ENCODE results near the gene FATE1. TPM values are rescaled to one million over a fixed set of nuclear protein-coding genes. Genes with fewer than 3 reads are reported as not detected.

The FATE1 gene
- total RNA-seq, 4 donors from 2014 or later: not detected

DNA sequence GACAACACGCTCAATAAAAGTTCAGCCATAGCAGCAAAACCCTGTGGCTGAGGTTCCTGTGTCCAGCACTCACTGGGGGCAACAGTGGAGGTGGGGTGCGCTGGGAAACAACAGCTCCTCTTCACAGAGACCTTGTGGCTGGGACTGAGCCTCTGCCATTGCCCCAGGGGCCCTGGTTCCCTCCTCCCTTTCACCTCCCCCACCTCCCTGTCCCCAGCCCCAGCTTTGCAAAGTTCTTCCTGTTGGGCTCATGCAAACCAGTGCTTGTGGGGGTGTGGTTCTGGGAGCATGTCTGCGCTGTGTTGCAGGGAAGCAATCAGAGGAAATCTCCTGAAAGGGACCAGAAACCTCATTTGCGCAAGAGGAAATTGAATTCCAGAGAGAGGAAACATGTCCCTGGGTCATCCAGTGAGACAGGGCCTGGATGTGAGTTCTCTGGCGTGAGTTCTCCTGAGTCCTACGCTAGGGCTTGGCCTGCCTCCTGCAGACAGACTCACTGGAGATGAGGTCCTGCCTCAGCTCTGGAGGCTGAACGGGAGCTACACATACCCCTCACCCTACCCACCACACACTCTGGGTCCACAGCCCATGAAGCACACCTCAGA lies 7.4 kb downstream of the FATE1 start:
- intact Hi-C loops (cut with DNase I; ENCODE audit: low total_unique reads) (no loop called here), in situ Hi-C loops (cut with MboI; ENCODE audit: low sequenced_read_pairs in 4 of 4) (no loop called here)
- TF ChIP-seq POLR2A (IDR thresholded peaks at IDR 0.05) (no peak), CTCF (IDR thresholded peaks at IDR 0.05 in 4 of 5, conservative IDR thresholded peaks at IDR 0.05 in 1 of 5) (no peak)
- no peaks in the 10 kb centered on the region for H3K27me3 ChIP-seq
- DNase-seq: no peak
- ATAC-seq: no peak
- H3K9me3 ChIP-seq: no peaks in the 10 kb centered on the region
- no peak overlapping the region for H3K4me3 ChIP-seq
- H3K4me1 ChIP-seq: no peaks in the 10 kb centered on the region
- H3K36me3 ChIP-seq: no peaks in the 10 kb centered on the region
- no peak overlapping the region for H3K27ac ChIP-seq

- ATAC-seq (no peak), DNase-seq (no peak)
- H3K27me3 ChIP-seq: no peaks in the 10 kb centered on the region
- no peak for TF ChIP-seq POLR2A (IDR thresholded peaks at IDR 0.05)
- no peak for TF ChIP-seq CTCF (IDR thresholded peaks at IDR 0.05 in 4 of 5, conservative IDR thresholded peaks at IDR 0.05 in 1 of 5)
- H3K36me3 ChIP-seq: no peaks in the 10 kb centered on the region
- no peak overlapping the region for H3K27ac ChIP-seq
- intact Hi-C loops (cut with DNase I; ENCODE audit: low total_unique reads): no loop called here
- H3K4me1 ChIP-seq: no peaks in the 10 kb centered on the region
- in situ Hi-C loops (cut with MboI; ENCODE audit: low sequenced_read_pairs in 4 of 4): no loop called here
- H3K9me3 ChIP-seq: no peaks in the 10 kb centered on the region
- no peak overlapping the region for H3K4me3 ChIP-seq
Observed at GRCh38 chrX:151724563-151725337, 8.9 kb downstream of the FATE1 start.

GRCh38 chrX:151725338-151725614 lies 9.4 kb downstream of the FATE1 start:
- intact Hi-C loops (cut with DNase I; ENCODE audit: low total_unique reads): no loop called here
- TF ChIP-seq POLR2A (IDR thresholded peaks at IDR 0.05): no peak
- TF ChIP-seq CTCF (IDR thresholded peaks at IDR 0.05 in 4 of 5, conservative IDR thresholded peaks at IDR 0.05 in 1 of 5): no peak
- H3K4me3 ChIP-seq: no peak overlapping the region
- no peaks in the 10 kb centered on the region for H3K4me1 ChIP-seq
- ATAC-seq: no peak
- DNase-seq: no peak
- in situ Hi-C loops (cut with MboI; ENCODE audit: low sequenced_read_pairs in 4 of 4): no loop called here
- H3K27ac ChIP-seq: no peak overlapping the region
- H3K36me3 ChIP-seq: no peaks in the 10 kb centered on the region
- H3K9me3 ChIP-seq: no peaks in the 10 kb centered on the region
- no peaks in the 10 kb centered on the region for H3K27me3 ChIP-seq

DNA sequence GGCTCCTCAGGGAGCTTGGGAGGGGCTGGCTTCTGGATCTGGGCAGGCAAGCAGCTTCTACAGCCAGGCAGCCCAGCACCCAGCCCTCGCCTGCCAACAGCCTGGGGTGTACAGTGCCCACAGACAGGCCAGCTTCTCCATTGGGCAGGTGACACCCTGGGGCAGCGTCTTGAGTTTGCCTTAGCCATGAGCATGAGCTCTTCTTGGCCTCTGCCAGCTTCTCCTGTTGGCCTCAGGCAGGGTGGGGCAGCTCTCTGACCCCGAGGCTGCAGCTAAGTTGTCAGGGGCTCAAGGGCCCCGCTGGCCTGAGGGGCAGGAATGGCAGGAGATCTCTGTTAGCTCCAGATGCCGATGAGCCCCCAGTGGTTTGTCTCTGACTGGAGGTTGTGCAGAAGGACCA lies 10.9 kb downstream of the FATE1 start:
- Histone ChIP-seq H3K27ac (no peak overlapping the region), H3K4me3 (no peak overlapping the region), H3K36me3 (no peaks in the 10 kb centered on the region), H3K9me3 (no peaks in the 10 kb centered on the region), H3K27me3 (no peaks in the 10 kb centered on the region), H3K4me1 (no peaks in the 10 kb centered on the region)
- no peak for TF ChIP-seq POLR2A (IDR thresholded peaks at IDR 0.05)
- no peak for TF ChIP-seq CTCF (IDR thresholded peaks at IDR 0.05 in 4 of 5, conservative IDR thresholded peaks at IDR 0.05 in 1 of 5)
- in situ Hi-C loops (cut with MboI; ENCODE audit: low sequenced_read_pairs in 4 of 4) (no loop called here), intact Hi-C loops (cut with DNase I; ENCODE audit: low total_unique reads) (no loop called here)
- no peak for ATAC-seq
- DNase-seq: no peak

Data from gastrocnemius medialis (tissue), 4 donors.